HG02571 (cell line): ENCODE data around the gene SLC66A2.
"Not testable (repeated sequence)": the region's sequence is repeated elsewhere in the genome, so short reads cannot be mapped to it uniquely, and the experiment has no call there.

Experiments used
- ATAC-seq: cut with Tn5 transposase; IDR thresholded peaks from one replicate; pipeline ENCODE4 v1.9.1; 2021; ENCODE audit warnings: mild to moderate bottlenecking, moderate library complexity; ENCODE audit not compliant: unreplicated experiment

The SLC66A2 gene

DNA sequence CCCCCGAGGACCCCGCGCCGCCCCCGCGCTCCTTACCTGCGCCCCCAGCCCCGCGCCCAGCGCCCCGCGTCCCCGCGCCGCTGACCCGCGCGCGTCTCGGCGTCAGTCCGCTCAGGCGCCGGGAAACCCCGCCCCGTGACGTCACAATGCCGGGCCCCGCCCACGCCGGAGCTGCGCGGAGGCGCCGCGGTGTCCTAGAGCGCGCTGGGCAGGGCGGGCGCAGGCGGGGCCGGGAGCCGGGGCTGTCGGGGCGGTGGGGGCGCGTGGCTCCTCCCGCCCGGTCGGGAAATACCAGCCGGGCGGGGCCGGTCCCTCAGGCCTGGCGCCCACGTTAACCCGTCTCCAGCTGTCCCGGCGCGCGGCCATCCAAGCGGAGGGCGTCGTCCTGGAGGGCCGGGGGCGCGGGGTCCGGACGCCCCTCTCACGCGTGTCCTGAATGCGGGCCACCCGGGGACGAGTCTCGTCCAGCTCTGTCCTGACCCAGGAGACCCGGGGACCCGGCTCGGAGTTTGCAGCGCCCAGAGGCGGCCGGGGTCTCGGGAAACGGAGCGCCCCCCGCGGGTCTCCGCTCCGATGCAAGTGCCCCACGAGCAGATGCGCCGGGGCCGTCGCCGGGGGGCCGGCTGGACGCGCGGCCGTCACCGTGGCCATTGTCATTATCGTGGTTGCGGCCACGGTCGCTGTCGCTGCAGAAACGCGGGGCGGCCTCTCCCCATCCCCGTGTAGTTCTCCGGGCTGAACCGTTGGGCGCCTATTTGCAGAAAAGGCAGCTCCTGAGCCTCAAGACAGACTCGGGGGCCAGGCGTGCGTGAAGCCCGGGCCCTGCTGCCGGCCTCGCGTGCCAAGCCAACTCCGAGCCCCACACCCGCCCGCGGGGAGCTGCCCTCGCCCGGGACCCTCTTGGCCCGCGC, at the start of gene SLC66A2:
Gene SLC66A2, minus strand, starts transcription at position 109 of the 911 bp plus-strand sequence. CDS start 727 bp downstream, outside the sequence.
- peak; percentile 69 for ATAC-seq

- ATAC-seq = no peak
Measured at GRCh38 chr18:80000877-80001276, 49.4 kb upstream of the SLC66A2 start.

DNA sequence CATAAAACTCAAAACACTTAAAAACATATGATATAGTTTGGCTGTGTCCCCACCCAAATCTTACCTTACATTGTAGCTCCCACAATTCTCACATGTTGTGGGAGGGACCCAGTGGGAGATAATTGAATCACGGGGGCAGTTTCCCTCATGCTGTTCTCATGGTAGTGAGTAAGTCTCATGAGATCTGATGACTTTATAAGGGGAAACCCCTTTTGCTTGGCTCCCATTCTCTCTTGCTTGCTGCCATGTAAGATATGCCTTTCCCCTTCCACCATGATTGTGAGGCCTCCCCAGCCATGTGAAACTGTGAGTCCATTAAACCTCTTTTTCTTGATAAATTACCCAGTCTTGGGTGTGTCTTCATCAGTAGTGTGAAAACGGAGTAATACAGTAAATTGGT, 48.2 kb upstream of the SLC66A2 start:
- ATAC-seq = not testable (repeated sequence)

DNA sequence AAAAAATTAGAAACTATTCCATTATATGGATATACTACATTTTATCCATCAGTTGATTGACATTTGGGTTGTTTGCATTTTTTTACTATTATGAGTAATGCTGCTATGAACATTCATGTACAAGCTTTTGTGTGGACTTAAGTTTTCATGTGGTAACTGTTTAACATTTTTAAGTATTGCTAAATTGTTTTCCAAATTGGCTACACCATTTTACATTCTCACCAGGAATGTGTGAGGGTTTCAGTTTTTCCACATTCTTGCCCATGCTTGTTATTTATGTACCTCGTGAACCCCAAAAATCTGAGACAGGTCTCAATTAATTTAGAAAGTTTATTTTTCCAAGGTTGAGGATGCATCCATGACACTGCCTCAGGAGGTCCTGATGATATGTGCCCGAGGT, 40.0 kb upstream of the SLC66A2 start:
- no peak for ATAC-seq

- ATAC-seq = no peak
Measured at GRCh38 chr18:79989195-79989497, 37.7 kb upstream of the SLC66A2 start.

GRCh38 chr18:79988451-79989194, 37.2 kb upstream of the SLC66A2 start, which contains the start of gene TXNL4A:
TSS of gene TXNL4A (minus strand) at chr18:79988563. CDS start at chr18:79988392, 171 bp downstream.
- peak; percentile 98 for ATAC-seq

- peak; percentile 63 for ATAC-seq
Measured at GRCh38 chr18:79988071-79988450, 36.6 kb upstream of the SLC66A2 start.

- no peak for ATAC-seq
Measured at GRCh38 chr18:79987566-79987965, 36.1 kb upstream of the SLC66A2 start.

- no peak for ATAC-seq
Measured at GRCh38 chr18:79986726-79987125, 35.3 kb upstream of the SLC66A2 start.

DNA sequence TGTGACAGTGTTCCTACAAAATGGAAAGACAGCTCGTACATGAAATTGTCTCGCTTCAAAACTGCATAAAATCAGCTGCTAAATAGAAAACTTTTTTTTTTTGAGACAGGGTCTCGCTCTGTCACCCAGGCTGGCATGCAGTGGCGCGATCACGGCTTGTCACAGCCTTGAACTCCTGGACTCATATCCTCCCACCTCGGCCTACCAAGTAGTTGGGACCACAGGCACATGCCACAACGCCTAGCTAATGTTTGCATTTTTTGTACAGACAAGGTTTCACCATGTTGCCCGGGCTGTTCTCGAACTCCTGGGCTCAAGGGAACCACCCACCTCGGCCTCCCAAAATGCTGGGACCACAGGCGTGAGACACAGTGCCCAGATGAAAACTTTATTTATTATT, 33.7 kb upstream of the SLC66A2 start:
- ATAC-seq = no peak

DNA sequence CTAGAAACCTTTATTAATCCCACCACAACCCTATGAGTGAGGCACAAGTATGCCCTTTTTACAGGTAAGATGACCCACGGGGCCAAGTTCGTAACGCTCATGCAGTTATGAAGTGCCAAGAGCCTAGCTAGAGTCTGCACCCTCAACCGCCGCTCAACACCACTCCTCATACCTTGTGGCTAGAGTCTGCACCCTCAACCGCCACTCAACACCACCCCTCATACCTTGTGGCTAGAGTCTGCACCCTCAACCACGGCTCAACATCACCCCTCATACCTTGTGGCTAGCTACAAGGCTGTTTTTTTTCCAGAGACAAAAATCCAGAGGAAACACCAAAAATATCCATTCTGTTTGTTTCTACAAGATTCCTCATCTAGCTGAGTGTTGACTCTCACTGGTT, 32.3 kb upstream of the SLC66A2 start:
- ATAC-seq = no peak

DNA sequence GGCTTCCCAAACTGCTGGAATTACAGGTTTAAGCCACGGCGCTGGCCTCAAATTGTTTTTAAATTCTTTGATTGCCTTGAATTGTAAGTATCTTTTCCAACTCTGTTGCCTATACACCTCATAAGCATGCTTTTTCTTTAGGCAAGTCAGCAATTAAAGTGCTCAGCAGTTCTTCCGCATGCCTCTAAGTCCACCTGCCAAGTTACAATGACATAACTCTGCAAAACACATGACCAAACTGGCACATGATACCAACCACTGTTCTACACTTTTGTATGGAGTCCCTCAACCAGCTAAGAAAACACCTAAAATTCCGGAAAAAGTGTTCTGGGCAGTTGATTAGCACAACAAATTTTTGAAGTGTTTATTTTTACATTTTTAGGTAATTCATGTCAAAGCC, 31.8 kb upstream of the SLC66A2 start:
- no peak for ATAC-seq

DNA sequence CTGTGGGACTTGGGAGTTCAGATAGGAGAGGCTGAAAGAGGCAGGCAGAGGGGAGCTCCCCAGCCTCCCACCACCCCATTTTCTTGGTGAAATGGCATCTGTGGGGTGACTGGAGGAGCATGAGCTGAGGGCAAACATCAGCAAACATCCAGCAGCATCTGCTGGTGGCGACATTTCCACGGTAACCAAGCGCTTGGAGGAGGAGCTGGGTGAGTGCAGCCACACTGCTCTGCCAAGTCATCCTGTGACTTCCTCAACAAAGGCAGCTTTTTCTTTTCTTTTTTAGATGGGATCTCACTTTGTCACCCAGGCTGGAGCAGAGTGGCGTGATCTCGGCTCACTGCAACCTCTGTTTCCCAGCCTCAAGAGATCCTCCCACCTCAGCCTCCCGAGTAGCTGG, 31.3 kb upstream of the SLC66A2 start:
- no peak for ATAC-seq

GRCh38 chr18:79980585-79980984, 29.1 kb upstream of the SLC66A2 start:
- no peak for ATAC-seq

GRCh38 chr18:79979843-79980242, 28.4 kb upstream of the SLC66A2 start:
- ATAC-seq = no peak

DNA sequence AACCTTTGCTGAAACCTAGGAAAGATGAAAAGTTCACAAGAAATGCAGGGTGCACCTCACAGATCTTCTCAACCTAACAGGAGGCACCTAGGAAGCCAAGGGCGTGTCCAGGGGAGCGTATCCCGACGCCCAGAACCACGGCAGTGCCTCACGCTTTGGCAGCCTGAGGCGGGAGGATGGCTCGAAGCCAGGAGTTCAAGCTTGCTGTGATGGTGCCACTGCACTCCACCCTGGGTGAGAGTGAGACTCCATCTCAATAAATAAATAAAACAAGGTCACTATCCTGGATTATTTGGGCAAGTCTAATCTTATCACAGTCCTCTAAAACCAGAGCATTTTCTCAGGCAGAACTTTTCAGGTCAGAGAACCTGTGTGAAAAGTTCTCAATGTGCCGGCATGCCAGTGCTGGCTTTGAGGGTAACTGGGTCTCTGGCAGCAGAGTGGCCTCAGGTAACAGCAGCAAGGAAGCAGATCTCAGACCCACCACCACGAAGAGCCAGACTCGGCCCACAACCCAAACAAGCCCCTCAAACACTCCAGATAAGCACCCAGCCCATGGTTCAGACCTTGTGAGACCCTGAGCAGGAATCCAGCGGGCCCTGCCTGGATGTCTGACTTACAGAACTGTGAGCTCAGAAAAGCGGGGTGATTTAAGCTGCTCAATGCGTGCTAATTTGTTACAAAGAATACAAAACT, 24.7 kb upstream of the SLC66A2 start:
- ATAC-seq = no peak

DNA sequence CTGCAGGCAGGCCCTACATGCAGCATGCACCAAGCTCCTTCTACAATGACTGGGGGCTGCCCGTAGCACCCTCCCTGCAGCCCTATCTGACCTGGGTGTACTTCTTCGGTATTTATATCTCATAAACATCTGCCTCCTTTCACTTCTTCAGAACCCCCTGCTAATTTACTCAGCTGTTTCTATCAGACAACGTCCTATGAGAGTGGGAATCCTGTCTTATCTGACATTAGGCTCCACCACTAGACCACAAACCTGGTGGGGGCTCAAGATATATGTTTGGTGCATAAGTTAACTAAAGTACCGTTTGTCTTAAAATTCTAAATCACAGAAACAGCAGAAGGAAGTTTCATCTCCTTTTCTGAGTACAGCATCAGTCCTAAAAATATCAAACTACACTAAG, 23.6 kb upstream of the SLC66A2 start:
- ATAC-seq = no peak

GRCh38 chr18:79974025-79974654, 22.7 kb upstream of the SLC66A2 start:
- no peak for ATAC-seq

DNA sequence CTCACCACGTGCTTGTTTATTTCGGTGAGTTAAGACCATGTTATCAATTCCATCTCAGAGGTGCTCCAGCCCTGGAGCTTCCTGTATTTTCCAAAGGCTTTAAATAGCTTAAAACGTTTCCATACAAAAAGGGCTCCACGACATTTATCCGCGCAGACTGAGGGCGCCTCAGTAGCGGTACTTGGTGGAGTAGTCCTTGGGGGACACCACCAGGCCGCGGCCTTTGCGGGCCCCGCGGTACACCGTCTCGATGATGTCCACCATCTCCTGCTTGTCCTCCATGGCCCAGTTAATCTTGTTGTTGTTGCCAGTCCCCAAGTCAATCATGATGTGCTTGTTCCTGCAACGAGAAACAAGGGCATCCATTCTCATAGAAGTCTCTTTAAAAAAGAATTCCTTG, 22.1 kb upstream of the SLC66A2 start:
- no peak for ATAC-seq

- no peak for ATAC-seq
Measured at GRCh38 chr18:79972720-79973119, 21.3 kb upstream of the SLC66A2 start.

- no peak for ATAC-seq
Measured at GRCh38 chr18:79971986-79972385, 20.5 kb upstream of the SLC66A2 start.
